GM21737 (cell line): Measurements from ENCODE around the gene SMYD3.

Experiments used
- ATAC-seq: cut with Tn5 transposase; IDR thresholded peaks from one replicate; pipeline ENCODE4 v1.9.1; 2021; ENCODE audit warnings: mild to moderate bottlenecking, moderate library complexity; ENCODE audit not compliant: unreplicated experiment

SMYD3 gene

GRCh38 chr1:246417813-246418564, 89.1 kb downstream of the SMYD3 start:
- no peak for ATAC-seq

GRCh38 chr1:246417152-246417812, 89.8 kb downstream of the SMYD3 start:
- ATAC-seq = no peak

GRCh38 chr1:246416261-246416660, 90.8 kb downstream of the SMYD3 start:
- no peak for ATAC-seq

- ATAC-seq = no peak
These were observed 92.1 kb downstream of the SMYD3 start for GRCh38 chr1:246415028-246415427.

- no peak for ATAC-seq
These were observed 93.6 kb downstream of the SMYD3 start for GRCh38 chr1:246413430-246413829.

- no peak for ATAC-seq
These were observed 103.0 kb downstream of the SMYD3 start for GRCh38 chr1:246404078-246404477.

GRCh38 chr1:246398126-246398813, 108.8 kb downstream of the SMYD3 start:
- no peak for ATAC-seq

GRCh38 chr1:246397046-246397445, 110.0 kb downstream of the SMYD3 start:
- no peak for ATAC-seq

- no peak for ATAC-seq
These were observed 110.8 kb downstream of the SMYD3 start for GRCh38 chr1:246396322-246396721.

GRCh38 chr1:246394121-246394520, 113.0 kb downstream of the SMYD3 start:
- no peak for ATAC-seq

GRCh38 chr1:246390855-246391254, 116.2 kb downstream of the SMYD3 start:
- no peak for ATAC-seq

GRCh38 chr1:246384616-246385015, 122.5 kb downstream of the SMYD3 start:
- ATAC-seq = no peak

- no peak for ATAC-seq
These were observed 123.3 kb downstream of the SMYD3 start for GRCh38 chr1:246383791-246384190.

GRCh38 chr1:246383239-246383589, 123.9 kb downstream of the SMYD3 start:
- ATAC-seq = no peak

- no peak for ATAC-seq
These were observed 124.4 kb downstream of the SMYD3 start for GRCh38 chr1:246382589-246383238.

GRCh38 chr1:246381452-246381851, 125.6 kb downstream of the SMYD3 start:
- ATAC-seq = no peak

- ATAC-seq = no peak
These were observed 129.4 kb downstream of the SMYD3 start for GRCh38 chr1:246377625-246378153.

GRCh38 chr1:246373828-246374569, 133.1 kb downstream of the SMYD3 start:
- no peak for ATAC-seq

GRCh38 chr1:246372559-246372958, 134.5 kb downstream of the SMYD3 start:
- ATAC-seq = no peak

GRCh38 chr1:246367041-246367440, 140.0 kb downstream of the SMYD3 start:
- ATAC-seq = no peak

GRCh38 chr1:246365708-246366107, 141.4 kb downstream of the SMYD3 start:
- ATAC-seq = no peak
